GM19452 (cell line): ENCODE measurements around the gene C3orf80.
"Not testable (repeated sequence)": the region's sequence is repeated elsewhere in the genome, so short reads cannot be mapped to it uniquely, and the experiment has no call there.

Experiments used
- ATAC-seq: cut with Tn5 transposase; IDR thresholded peaks from one replicate; pipeline ENCODE4 v1.9.1; 2021; ENCODE audit not compliant: unreplicated experiment

C3orf80 gene

GRCh38 chr3:160210799-160211221 is 14.4 kb upstream of the C3orf80 start:
- ATAC-seq = no peak

- no peak for ATAC-seq
Observed at GRCh38 chr3:160213191-160213590, 12.0 kb upstream of the C3orf80 start.

- no peak for ATAC-seq
Observed at GRCh38 chr3:160217675-160218074, 7.5 kb upstream of the C3orf80 start.

GRCh38 chr3:160218136-160218535 is 7.1 kb upstream of the C3orf80 start:
- ATAC-seq = no peak

- no peak for ATAC-seq
Observed at GRCh38 chr3:160220038-160220437, 5.2 kb upstream of the C3orf80 start.

GRCh38 chr3:160221019-160221418 is 4.2 kb upstream of the C3orf80 start:
- ATAC-seq = no peak

- ATAC-seq = no peak
Observed at GRCh38 chr3:160224256-160224655, 966 bp upstream of the C3orf80 start.

GRCh38 chr3:160224811-160225175 is 429 bp upstream of the C3orf80 start:
- ATAC-seq = no peak

- peak; percentile 37 for ATAC-seq
Observed at GRCh38 chr3:160226026-160226907, 1.0 kb downstream of the C3orf80 start.

- ATAC-seq = no peak
Observed at GRCh38 chr3:160227419-160227818, 2.2 kb downstream of the C3orf80 start.

- no peak for ATAC-seq
Observed at GRCh38 chr3:160232014-160232413, 6.8 kb downstream of the C3orf80 start.

- ATAC-seq = not testable (repeated sequence)
Observed at GRCh38 chr3:160240719-160241118, 15.5 kb downstream of the C3orf80 start.

- ATAC-seq = no peak
Observed at GRCh38 chr3:160245261-160245800, 20.1 kb downstream of the C3orf80 start.

- ATAC-seq = no peak
Observed at GRCh38 chr3:160247766-160248165, 22.5 kb downstream of the C3orf80 start.

- ATAC-seq = no peak
Observed at GRCh38 chr3:160253298-160253697, 28.1 kb downstream of the C3orf80 start.

GRCh38 chr3:160257606-160258005 is 32.4 kb downstream of the C3orf80 start:
- no peak for ATAC-seq

GRCh38 chr3:160259589-160259988 is 34.4 kb downstream of the C3orf80 start:
- ATAC-seq = no peak

GRCh38 chr3:160260587-160261270 is 35.5 kb downstream of the C3orf80 start:
- no peak for ATAC-seq

- no peak for ATAC-seq
Observed at GRCh38 chr3:160265088-160265487, 39.9 kb downstream of the C3orf80 start.
